ENCODE results near the gene MROH8.

Gene MROH8

GRCh38 chr20:37198932-37199660 lies 19.7 kb upstream of the MROH8 start:
- FAIRE-seq, result no peak

- FAIRE-seq, result no peak
Observed at GRCh38 chr20:37194621-37195417, 15.5 kb upstream of the MROH8 start.

- no peak for FAIRE-seq
Observed at GRCh38 chr20:37193821-37194220, 14.5 kb upstream of the MROH8 start.

GRCh38 chr20:37193226-37193625 lies 13.9 kb upstream of the MROH8 start:
- no peak for FAIRE-seq

GRCh38 chr20:37192137-37192854 lies 12.9 kb upstream of the MROH8 start:
- no peak for FAIRE-seq

- no peak for FAIRE-seq
Observed at GRCh38 chr20:37190354-37191112, 11.2 kb upstream of the MROH8 start.

- no peak for FAIRE-seq
Observed at GRCh38 chr20:37189416-37190016, 10.2 kb upstream of the MROH8 start.

- FAIRE-seq, result no peak
Observed at GRCh38 chr20:37188787-37189186, 9.4 kb upstream of the MROH8 start.

GRCh38 chr20:37185686-37186085 lies 6.3 kb upstream of the MROH8 start:
- no peak for FAIRE-seq

- no peak for FAIRE-seq
Observed at GRCh38 chr20:37179683-37180524, 556 bp upstream of the MROH8 start.

GRCh38 chr20:37172836-37173235 lies 6.5 kb downstream of the MROH8 start:
- FAIRE-seq, result no peak

GRCh38 chr20:37166867-37167266 lies 12.5 kb downstream of the MROH8 start:
- no peak for FAIRE-seq

GRCh38 chr20:37165031-37165430 lies 14.3 kb downstream of the MROH8 start:
- no peak for FAIRE-seq

GRCh38 chr20:37163832-37164554 lies 15.4 kb downstream of the MROH8 start:
- FAIRE-seq, result no peak

GRCh38 chr20:37162646-37163045 lies 16.7 kb downstream of the MROH8 start:
- FAIRE-seq, result no peak

- no peak for FAIRE-seq
Observed at GRCh38 chr20:37161830-37162549, 17.4 kb downstream of the MROH8 start.

- no peak for FAIRE-seq
Observed at GRCh38 chr20:37160683-37161082, 18.7 kb downstream of the MROH8 start.

- no peak for FAIRE-seq
Observed at GRCh38 chr20:37158248-37158647, 21.1 kb downstream of the MROH8 start.

- FAIRE-seq, result no peak
Observed at GRCh38 chr20:37155987-37156386, 23.4 kb downstream of the MROH8 start.

All from colon (tissue), 2 donors.